Caco-2 (cell line): Measurements from ENCODE around the gene L3MBTL4. TPM values are rescaled to one million over a fixed set of nuclear protein-coding genes. Genes with fewer than 3 reads are reported as not detected.
A peak's percentile ranks its signal among the peaks of the same experiment; 100 is the strongest.

Source experiments
- BruUV-seq: library from RNA; stranded (reverse); fragments of 400-500 nt; replicated peaks from 2 replicates; lab custom pipeline; 2021; lab: Mats Ljungman, UMichigan
- CTCF ChIA-PET: fragments of 300-600 bp; sonication (Branson Sonifier 250); formaldehyde crosslinking; loops from one replicate; lab custom pipeline; 2022; ENCODE audit warnings: antibody characterized with exemption; lab: Charles Lee
- POLR2A ChIA-PET: fragments of 300-600 bp; sonication (Branson Sonifier 250); formaldehyde crosslinking; loops from one replicate; lab custom pipeline; 2022; ENCODE audit warnings: antibody characterized with exemption; lab: Charles Lee
- DNase-seq, 2 experiments: peaks; one replicate each; pipeline versions ENCODE4 v3.0.0 to v3.0.0-alpha.2; 2020 to 2022
- H3K27me3 ChIP-seq: replicated peaks from 2 replicates; pipeline ENCODE4 v1.6.0; 2011; ENCODE audit warnings: low read length; ENCODE audit not compliant: control insufficient read depth, insufficient read depth
- H3K36me3 ChIP-seq: 2 replicates; pipeline ENCODE4 v1.5.1; 2011; ENCODE audit warnings: low read length; ENCODE audit not compliant: control insufficient read depth, insufficient read depth
- H3K4me1 ChIP-seq: fragments of 250-450 bp; sonication (Bioruptor Pico); 2 replicates; pipeline ENCODE4 v1.5.1; 2020; ENCODE audit warnings: mild to moderate bottlenecking
- H3K4me3 ChIP-seq: 2 replicates; pipeline ENCODE4 v1.5.1; 2011; ENCODE audit warnings: low read depth, mild to moderate bottlenecking, control low read depth, low read length
- H3K9me3 ChIP-seq: fragments of 250-450 bp; sonication (Bioruptor Pico); 2 replicates; pipeline ENCODE4 v1.5.1; 2020; ENCODE audit warnings: mild to moderate bottlenecking, moderate library complexity
- H3K27ac Mint-ChIP-seq: one replicate; pipeline ENCODE4 v1.8.0; 2022; ENCODE audit warnings: mixed read lengths; ENCODE audit not compliant: unreplicated experiment
- H3K27me3 Mint-ChIP-seq: one replicate; pipeline ENCODE4 v1.8.0; 2022; ENCODE audit warnings: mixed read lengths; ENCODE audit not compliant: insufficient read depth, unreplicated experiment
- H3K36me3 Mint-ChIP-seq: one replicate; pipeline ENCODE4 v1.8.0; 2022; ENCODE audit warnings: mild to moderate bottlenecking, mixed read lengths; ENCODE audit not compliant: insufficient read depth, unreplicated experiment
- H3K4me1 Mint-ChIP-seq: one replicate; pipeline ENCODE4 v1.8.0; 2022; ENCODE audit warnings: low read depth, mixed read lengths; ENCODE audit not compliant: unreplicated experiment
- H3K4me3 Mint-ChIP-seq: one replicate; pipeline ENCODE4 v1.8.0; 2022; ENCODE audit warnings: mild to moderate bottlenecking, moderate library complexity, mixed read lengths; ENCODE audit not compliant: unreplicated experiment
- H3K9me3 Mint-ChIP-seq: one replicate; pipeline ENCODE4 v1.8.0; 2022; ENCODE audit warnings: mixed read lengths; ENCODE audit not compliant: unreplicated experiment
- CTCF ChIP-seq, 2 experiments: fragments of 200-600 bp in 1 of 2; IDR thresholded peaks; 1 replicate in 1 of 2; 2 replicates in 1 of 2; pipeline versions ENCODE4 v1.5.1 to v1.8.0; 2011 to 2022; ENCODE audit warnings: antibody characterized with exemption in 1 of 2, control low read depth in 1 of 2, inconsistent platforms in 1 of 2, low read depth in 1 of 2, low read length in 1 of 2, mild to moderate bottlenecking in 1 of 2, moderate library complexity in 1 of 2; ENCODE audit not compliant: insufficient read depth in 1 of 2, severe bottlenecking in 1 of 2, unreplicated experiment in 1 of 2
- intact Hi-C: fragments of 100-400 bp; cut with micrococcal nuclease; formaldehyde crosslinking; loops from one replicate; pipeline ENCODE4 v1.10.0; 2022; ENCODE audit not compliant: unreplicated experiment
- total RNA-seq: library from RNA; stranded (reverse); gene quantifications from 2 replicates; pipeline ENCODE4 v1.2.3, GENCODE V29; 2022

The L3MBTL4 gene
- total RNA-seq, 1 experiment from 2014 or later = 0.23 TPM

GRCh38 chr18:6284761-6285160 lies 129.9 kb downstream of the L3MBTL4 start:
- H3K9me3 Mint-ChIP-seq = no peaks in the 10 kb centered on the region
- no peaks in the 10 kb centered on the region for H3K4me1 ChIP-seq
- intact Hi-C loops = no loop called here
- no peak overlapping the region for H3K4me3 Mint-ChIP-seq
- no peak overlapping the region for H3K27ac Mint-ChIP-seq
- ChIA-PET POLR2A (no interaction called here), CTCF (no interaction called here)
- peaks cover 12% of the 10 kb centered on the region for H3K27me3 Mint-ChIP-seq
- no peaks in the 10 kb centered on the region for H3K36me3 Mint-ChIP-seq
- no TSS peak for BruUV-seq
- H3K36me3 ChIP-seq = no peaks in the 10 kb centered on the region
- no peak for DNase-seq
- peaks cover 6% of the 10 kb centered on the region for H3K4me1 Mint-ChIP-seq
- no peak overlapping the region for H3K4me3 ChIP-seq
- no peaks in the 10 kb centered on the region; the same call in 1 of the 2 replicates for H3K27me3 ChIP-seq
- no peak for TF ChIP-seq CTCF (IDR thresholded peaks at IDR 0.05; ENCODE audit: insufficient read depth in 1 of 2, low read depth in 1 of 2, low read length in 1 of 2, severe bottlenecking in 1 of 2, unreplicated experiment in 1 of 2)
- no peaks in the 10 kb centered on the region for H3K9me3 ChIP-seq

- intact Hi-C loops = no loop called here
- CTCF ChIA-PET = no interaction called here
- POLR2A ChIA-PET = no interaction called here
- no peak for DNase-seq
- no TSS peak for BruUV-seq
- Mint-ChIP-seq H3K36me3 (no peaks in the 10 kb centered on the region), H3K9me3 (no peaks in the 10 kb centered on the region), H3K27me3 (peaks cover 9% of the 10 kb centered on the region), H3K4me1 (peaks cover 6% of the 10 kb centered on the region), H3K27ac (no peak overlapping the region), H3K4me3 (no peak overlapping the region)
- no peaks in the 10 kb centered on the region for H3K9me3 ChIP-seq
- H3K4me1 ChIP-seq = no peaks in the 10 kb centered on the region
- H3K27me3 ChIP-seq = no peaks in the 10 kb centered on the region; the same call in 1 of the 2 replicates
- H3K36me3 ChIP-seq = no peaks in the 10 kb centered on the region
- no peak for TF ChIP-seq CTCF (IDR thresholded peaks at IDR 0.05; ENCODE audit: insufficient read depth in 1 of 2, low read depth in 1 of 2, low read length in 1 of 2, severe bottlenecking in 1 of 2, unreplicated experiment in 1 of 2)
- no peak overlapping the region for H3K4me3 ChIP-seq
Measured at GRCh38 chr18:6284300-6284699, 130.4 kb downstream of the L3MBTL4 start.

GRCh38 chr18:6281874-6282273 lies 132.8 kb downstream of the L3MBTL4 start:
- TF ChIP-seq CTCF (IDR thresholded peaks at IDR 0.05; ENCODE audit: insufficient read depth in 1 of 2, low read depth in 1 of 2, low read length in 1 of 2, severe bottlenecking in 1 of 2, unreplicated experiment in 1 of 2) = peak in 1 of 2 experiments; percentile 8
- H3K4me1 ChIP-seq = no peaks in the 10 kb centered on the region
- no peak overlapping the region for H3K4me3 ChIP-seq
- H3K4me1 Mint-ChIP-seq = peaks cover 6% of the 10 kb centered on the region
- no peak overlapping the region for H3K27ac Mint-ChIP-seq
- no TSS peak for BruUV-seq
- H3K4me3 Mint-ChIP-seq = no peak overlapping the region
- POLR2A ChIA-PET = no interaction called here
- no peaks in the 10 kb centered on the region for H3K9me3 ChIP-seq
- H3K36me3 ChIP-seq = no peaks in the 10 kb centered on the region
- CTCF ChIA-PET = interaction anchor here (1.0 kb wide), 1 partner anchor 120 kb away, joined by 3 read pairs; no protein-coding TSS in a partner anchor
- peaks cover 10% of the 10 kb centered on the region for H3K27me3 Mint-ChIP-seq
- no peaks in the 10 kb centered on the region; the same call in 1 of the 2 replicates for H3K27me3 ChIP-seq
- no peaks in the 10 kb centered on the region for H3K36me3 Mint-ChIP-seq
- H3K9me3 Mint-ChIP-seq = no peaks in the 10 kb centered on the region
- intact Hi-C loops = no loop called here
- no peak for DNase-seq
